HG03103 (cell line): ENCODE measurements around the gene DPP8.
"Not testable (repeated sequence)": the region's sequence is repeated elsewhere in the genome, so short reads cannot be mapped to it uniquely, and the experiment has no call there.

Experiments
- ATAC-seq: cut with Tn5 transposase; IDR thresholded peaks from one replicate; pipeline ENCODE4 v1.9.1; 2021; ENCODE audit warnings: low read depth; ENCODE audit not compliant: unreplicated experiment

The DPP8 gene

DNA sequence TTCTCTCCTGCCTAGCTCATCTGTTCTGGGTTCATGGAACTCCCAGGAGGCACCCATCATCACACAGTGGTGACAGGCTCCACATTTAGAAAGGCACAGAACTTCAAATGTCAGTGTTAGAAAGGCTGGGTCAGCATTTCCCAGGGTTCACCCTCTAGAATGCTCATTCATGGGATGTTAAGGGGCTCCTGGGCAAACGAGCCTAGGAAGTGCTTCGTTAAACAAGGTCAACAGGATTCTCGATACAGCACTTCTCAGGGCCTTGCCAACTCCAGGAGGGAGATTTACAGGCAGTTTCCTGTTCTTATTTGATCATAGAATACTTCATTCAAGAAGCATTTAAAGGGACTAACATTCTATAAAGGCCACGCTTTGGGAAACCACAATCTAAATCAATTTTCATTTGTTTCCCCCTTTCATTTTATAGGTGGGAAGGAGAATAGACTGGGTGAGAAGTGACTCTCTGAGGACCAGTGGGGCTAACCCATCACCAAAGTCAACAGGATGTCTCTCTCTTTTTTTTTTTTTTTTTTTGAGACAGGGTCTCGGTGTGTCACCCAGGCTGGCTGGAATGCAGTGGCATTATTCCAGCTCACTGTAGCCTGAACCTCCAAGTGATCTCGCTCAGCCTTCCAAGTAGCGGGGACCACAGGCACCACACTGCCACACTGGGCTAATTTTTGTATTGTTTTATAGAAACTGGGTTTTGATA is 109.0 kb downstream of the DPP8 start:
- no peak for ATAC-seq

GRCh38 chr15:65406424-65407000 is 111.0 kb downstream of the DPP8 start:
- ATAC-seq, result no peak

DNA sequence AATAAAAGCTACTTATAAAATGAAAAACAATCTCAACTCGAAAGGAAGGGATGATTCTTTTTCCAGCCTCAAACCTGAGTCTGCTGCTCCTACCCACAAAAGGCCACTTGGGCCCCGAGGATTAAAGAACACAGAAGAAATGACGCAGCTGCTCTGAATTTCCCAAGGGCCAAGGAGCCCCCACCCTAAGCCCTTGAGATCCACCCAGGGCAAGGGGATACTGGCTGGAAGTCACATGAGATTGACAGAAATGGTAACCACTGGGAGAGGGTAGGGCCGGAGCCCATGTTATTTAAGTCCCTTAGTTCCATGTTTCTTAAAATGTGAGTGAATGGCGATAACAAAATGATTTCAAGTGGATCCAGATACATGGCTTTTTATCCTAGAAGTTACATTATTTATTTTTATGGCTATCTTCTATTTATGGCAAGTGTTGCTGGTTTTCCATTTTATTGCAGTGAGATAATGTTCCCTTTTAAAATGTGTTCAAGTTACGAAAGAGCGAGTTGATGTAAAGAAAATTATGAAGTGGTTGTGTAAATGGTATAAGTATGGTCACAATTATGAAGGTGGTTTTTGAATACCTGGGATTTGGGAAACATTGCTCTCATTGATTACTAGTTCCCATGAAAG is 111.6 kb downstream of the DPP8 start:
- ATAC-seq, result no peak

GRCh38 chr15:65404186-65404872 is 113.2 kb downstream of the DPP8 start:
- ATAC-seq, result no peak

DNA sequence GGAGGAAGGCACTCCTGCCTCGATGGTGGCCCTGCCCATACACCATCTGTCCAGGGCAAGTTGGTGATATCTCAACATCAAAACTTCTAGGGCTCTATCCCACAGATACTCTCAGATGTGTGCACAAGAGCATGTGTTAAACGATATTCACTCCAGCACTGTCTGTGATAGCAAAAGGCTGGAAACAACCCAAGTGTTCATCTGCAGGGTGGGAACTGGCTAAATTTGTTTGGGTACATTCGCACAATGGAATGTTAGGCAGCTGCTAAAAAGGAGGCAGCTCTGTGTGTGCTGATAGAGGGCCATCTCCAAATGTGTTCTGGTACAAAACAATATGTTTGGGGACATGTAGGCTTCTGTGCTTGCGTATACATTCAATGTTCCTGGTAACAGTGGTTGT is 114.5 kb downstream of the DPP8 start:
- no peak for ATAC-seq

DNA sequence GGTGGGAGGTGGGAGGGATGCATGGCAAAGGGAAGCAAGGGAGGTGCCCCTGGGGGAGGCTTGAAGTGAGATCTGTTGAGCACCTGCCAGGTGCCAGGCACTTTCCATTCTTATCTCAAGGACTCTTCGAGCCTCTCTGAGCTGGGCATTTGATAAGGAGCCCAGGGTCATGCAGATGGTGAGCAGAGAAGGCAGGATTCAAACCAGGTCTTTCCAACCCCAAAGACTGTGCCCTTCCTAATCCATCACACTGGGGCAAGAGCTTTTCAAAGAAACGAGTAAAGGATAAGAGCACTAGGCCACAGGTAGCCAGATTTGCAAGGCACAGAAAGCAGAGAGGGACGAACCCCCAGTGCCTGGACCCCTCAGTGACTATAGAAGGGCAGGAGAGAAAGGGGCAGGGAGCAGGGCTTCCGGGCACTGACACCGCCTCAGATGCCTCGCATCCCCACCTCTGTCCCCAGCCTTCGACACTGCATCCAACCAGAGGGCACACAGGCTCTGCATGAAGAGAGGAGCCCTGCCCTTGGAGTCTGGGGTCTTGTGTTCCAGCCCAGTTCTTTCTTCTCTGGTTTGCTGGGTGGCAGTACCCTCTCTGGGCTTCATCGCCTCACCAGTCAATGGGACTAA is 115.8 kb downstream of the DPP8 start:
- ATAC-seq, result no peak

GRCh38 chr15:65400760-65401610 is 116.5 kb downstream of the DPP8 start:
- no peak for ATAC-seq

GRCh38 chr15:65399997-65400396 is 117.5 kb downstream of the DPP8 start:
- ATAC-seq, result no peak

GRCh38 chr15:65399001-65399706 is 118.3 kb downstream of the DPP8 start:
- no peak for ATAC-seq

GRCh38 chr15:65398486-65398885 is 119.0 kb downstream of the DPP8 start:
- ATAC-seq, result not testable (repeated sequence)

DNA sequence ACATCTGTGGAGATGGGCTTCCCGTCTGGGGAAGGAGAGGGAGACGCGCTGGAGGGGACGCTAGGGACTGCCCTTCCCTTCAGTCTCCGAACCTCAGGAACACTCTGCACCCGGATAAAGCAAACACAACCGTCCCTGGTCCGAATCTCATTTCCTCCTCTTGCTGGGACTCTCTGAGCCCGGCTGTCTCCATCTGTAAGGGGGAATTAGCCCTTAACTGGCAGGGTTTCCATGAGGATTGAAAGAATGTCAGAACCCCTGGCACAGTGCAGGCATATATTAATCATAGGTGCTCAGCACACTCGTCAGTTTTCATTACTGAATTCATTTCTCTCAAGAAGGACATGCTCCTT is 120.5 kb downstream of the DPP8 start:
- no peak for ATAC-seq

DNA sequence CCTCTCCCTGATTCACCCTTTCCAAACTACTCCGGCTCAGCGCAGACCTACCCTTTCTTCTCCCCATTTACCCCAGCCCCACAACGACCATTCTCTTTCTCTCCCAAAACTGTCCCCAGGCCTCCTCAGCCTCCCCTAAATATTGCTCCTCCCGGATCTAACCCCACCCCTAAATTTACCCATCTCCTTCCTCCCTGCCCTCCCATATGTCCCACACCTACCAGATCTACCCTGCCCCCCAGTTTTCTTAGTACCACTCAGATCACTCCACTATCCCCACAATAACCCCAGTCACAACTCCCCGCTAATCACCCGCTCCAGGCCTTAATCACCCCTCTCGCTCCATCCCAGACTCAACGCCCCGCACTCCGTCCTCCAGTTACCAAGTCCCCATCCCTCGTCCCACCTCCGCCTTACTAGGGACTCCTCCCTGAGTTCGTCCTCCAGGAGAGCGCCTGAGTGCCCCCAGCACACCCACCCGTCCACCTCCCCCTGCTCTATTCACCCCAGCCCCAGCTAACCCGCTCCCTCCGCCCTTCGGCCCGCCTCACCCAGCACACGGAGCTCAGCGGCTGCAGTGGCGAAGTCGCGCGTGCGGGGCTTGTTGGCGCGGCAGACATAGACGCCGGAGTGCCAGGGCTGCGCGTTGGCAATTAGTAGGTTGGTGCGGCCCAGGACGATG is 121.1 kb downstream of the DPP8 start:
- no peak for ATAC-seq

GRCh38 chr15:65395567-65396202 is 121.8 kb downstream of the DPP8 start:
- ATAC-seq, result no peak

GRCh38 chr15:65394936-65395335 is 122.6 kb downstream of the DPP8 start:
- ATAC-seq, result no peak

DNA sequence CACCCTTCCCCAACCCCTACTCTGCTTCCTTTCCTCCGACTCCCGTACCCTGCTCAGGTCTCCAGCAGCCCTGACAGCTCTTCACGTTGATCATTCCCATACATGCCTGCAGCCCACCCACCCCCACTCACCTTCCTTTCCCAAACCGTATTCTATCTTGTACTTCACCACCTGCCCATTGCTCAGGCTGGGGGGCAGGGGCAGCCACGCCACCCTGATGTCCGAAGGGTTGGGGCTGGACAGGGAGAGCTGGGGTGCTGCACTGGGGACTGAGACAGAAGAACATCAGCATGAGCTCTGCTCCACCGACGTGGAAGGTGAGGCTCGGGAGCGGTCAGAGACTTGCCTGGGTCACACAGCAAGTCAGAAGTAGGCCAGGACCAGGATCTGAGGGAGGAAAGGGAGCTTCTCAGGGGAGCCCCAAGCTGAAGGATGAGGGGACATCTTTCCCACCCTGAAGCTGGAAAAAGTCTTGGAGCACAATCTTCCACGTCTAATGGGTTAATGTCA is 123.2 kb downstream of the DPP8 start:
- no peak for ATAC-seq

- ATAC-seq, result no peak
These were observed 123.9 kb downstream of the DPP8 start for GRCh38 chr15:65393557-65393956.

DNA sequence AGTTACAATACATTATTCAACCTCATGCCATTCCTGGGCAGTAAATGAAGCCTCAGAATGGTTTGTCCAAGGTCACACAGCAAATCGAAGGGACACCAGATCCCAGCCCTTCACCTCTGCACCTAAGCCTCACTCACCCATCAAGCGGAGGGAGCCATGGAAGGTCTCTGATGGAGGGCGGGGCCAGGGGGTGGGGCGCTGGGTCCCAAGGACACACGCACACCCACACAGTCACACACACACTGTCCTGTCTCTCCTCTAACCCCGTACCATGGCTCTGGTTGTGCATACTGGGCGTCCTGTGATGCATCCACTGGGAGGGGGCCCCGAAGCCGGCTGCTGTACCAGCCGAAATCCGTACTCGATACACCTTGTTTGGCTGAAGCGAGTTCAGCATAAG is 124.4 kb downstream of the DPP8 start:
- ATAC-seq, result no peak
